ENCODE results near the gene FUT8. TPM values are rescaled to one million over a fixed set of nuclear protein-coding genes. Genes with fewer than 3 reads are reported as not detected.

Gene FUT8
- total RNA-seq, 4 donors from 2014 or later: 6.5 to 11.3 (median 9.3) TPM

GRCh38 chr14:65554837-65555236 lies 142.3 kb downstream of the FUT8 start:
- no peaks in the 10 kb centered on the region for H3K9me3 ChIP-seq
- DNase-seq (no peak), ATAC-seq (no peak)
- no peak for TF ChIP-seq POLR2A (IDR thresholded peaks at IDR 0.05)
- no peak for TF ChIP-seq CTCF (IDR thresholded peaks at IDR 0.05 in 4 of 5, conservative IDR thresholded peaks at IDR 0.05 in 1 of 5)
- no peaks in the 10 kb centered on the region for H3K27me3 ChIP-seq
- no peak overlapping the region for H3K4me3 ChIP-seq
- in situ Hi-C loops (cut with MboI; ENCODE audit: low sequenced_read_pairs in 4 of 4): no loop called here
- no peak overlapping the region for H3K27ac ChIP-seq
- H3K4me1 ChIP-seq: no peaks in the 10 kb centered on the region
- intact Hi-C loops (cut with DNase I; ENCODE audit: low total_unique reads): no loop called here
- H3K36me3 ChIP-seq: no peaks in the 10 kb centered on the region

GRCh38 chr14:65555358-65555757 lies 142.8 kb downstream of the FUT8 start:
- no peak overlapping the region for H3K27ac ChIP-seq
- DNase-seq (no peak), ATAC-seq (no peak)
- no peak overlapping the region for H3K4me3 ChIP-seq
- in situ Hi-C loops (cut with MboI; ENCODE audit: low sequenced_read_pairs in 4 of 4): no loop called here
- no peak for TF ChIP-seq POLR2A (IDR thresholded peaks at IDR 0.05)
- no peak for TF ChIP-seq CTCF (IDR thresholded peaks at IDR 0.05 in 4 of 5, conservative IDR thresholded peaks at IDR 0.05 in 1 of 5)
- no peaks in the 10 kb centered on the region for H3K27me3 ChIP-seq
- H3K4me1 ChIP-seq: no peaks in the 10 kb centered on the region
- H3K36me3 ChIP-seq: no peaks in the 10 kb centered on the region
- intact Hi-C loops (cut with DNase I; ENCODE audit: low total_unique reads): no loop called here
- H3K9me3 ChIP-seq: no peaks in the 10 kb centered on the region

- Histone ChIP-seq H3K9me3 (no peaks in the 10 kb centered on the region), H3K4me1 (no peaks in the 10 kb centered on the region), H3K27me3 (no peaks in the 10 kb centered on the region), H3K27ac (no peak overlapping the region), H3K4me3 (no peak overlapping the region), H3K36me3 (peaks cover 0 to 6% of the 10 kb centered on the region in 2 donors)
- intact Hi-C loops (cut with DNase I; ENCODE audit: low total_unique reads) (no loop called here), in situ Hi-C loops (cut with MboI; ENCODE audit: low sequenced_read_pairs in 4 of 4) (no loop called here)
- TF ChIP-seq CTCF (IDR thresholded peaks at IDR 0.05 in 4 of 5, conservative IDR thresholded peaks at IDR 0.05 in 1 of 5) (no peak), POLR2A (IDR thresholded peaks at IDR 0.05) (no peak)
- ATAC-seq (no peak), DNase-seq (no peak)
Observed at GRCh38 chr14:65558363-65558762, 145.8 kb downstream of the FUT8 start.

GRCh38 chr14:65560340-65561027 lies 148.0 kb downstream of the FUT8 start:
- H3K4me3 ChIP-seq: no peak overlapping the region
- peaks cover 0 to 6% of the 10 kb centered on the region in 2 donors for H3K36me3 ChIP-seq
- H3K27me3 ChIP-seq: no peaks in the 10 kb centered on the region
- TF ChIP-seq CTCF (IDR thresholded peaks at IDR 0.05 in 4 of 5, conservative IDR thresholded peaks at IDR 0.05 in 1 of 5) (no peak), POLR2A (IDR thresholded peaks at IDR 0.05) (no peak)
- DNase-seq (no peak), ATAC-seq (no peak)
- no peak overlapping the region for H3K27ac ChIP-seq
- intact Hi-C loops (cut with DNase I; ENCODE audit: low total_unique reads): no loop called here
- in situ Hi-C loops (cut with MboI; ENCODE audit: low sequenced_read_pairs in 4 of 4): no loop called here
- no peaks in the 10 kb centered on the region for H3K4me1 ChIP-seq
- H3K9me3 ChIP-seq: no peaks in the 10 kb centered on the region

GRCh38 chr14:65564370-65564769 lies 151.8 kb downstream of the FUT8 start:
- TF ChIP-seq POLR2A (IDR thresholded peaks at IDR 0.05): no peak
- TF ChIP-seq CTCF (IDR thresholded peaks at IDR 0.05 in 4 of 5, conservative IDR thresholded peaks at IDR 0.05 in 1 of 5): no peak
- H3K4me1 ChIP-seq: no peaks in the 10 kb centered on the region
- no peaks in the 10 kb centered on the region for H3K9me3 ChIP-seq
- H3K27ac ChIP-seq: no peak overlapping the region
- ATAC-seq: no peak
- H3K27me3 ChIP-seq: no peaks in the 10 kb centered on the region
- in situ Hi-C loops (cut with MboI; ENCODE audit: low sequenced_read_pairs in 4 of 4): no loop called here
- intact Hi-C loops (cut with DNase I; ENCODE audit: low total_unique reads): no loop called here
- DNase-seq: no peak
- no peak overlapping the region for H3K4me3 ChIP-seq
- H3K36me3 ChIP-seq: peaks cover 0 to 6% of the 10 kb centered on the region in 2 donors

Data from gastrocnemius medialis (tissue), 4 donors.